ENCODE results near the gene TBPL1.

GRCh38 chr6:134021396-134022122 lies 68.5 kb downstream of the TBPL1 start:
- no peak for TF ChIP-seq CTCF (IDR thresholded peaks at IDR 0.05)
- no peak for TF ChIP-seq POLR2A (IDR thresholded peaks at IDR 0.05)
